ENCODE data around the gene EGFR.

DNA sequence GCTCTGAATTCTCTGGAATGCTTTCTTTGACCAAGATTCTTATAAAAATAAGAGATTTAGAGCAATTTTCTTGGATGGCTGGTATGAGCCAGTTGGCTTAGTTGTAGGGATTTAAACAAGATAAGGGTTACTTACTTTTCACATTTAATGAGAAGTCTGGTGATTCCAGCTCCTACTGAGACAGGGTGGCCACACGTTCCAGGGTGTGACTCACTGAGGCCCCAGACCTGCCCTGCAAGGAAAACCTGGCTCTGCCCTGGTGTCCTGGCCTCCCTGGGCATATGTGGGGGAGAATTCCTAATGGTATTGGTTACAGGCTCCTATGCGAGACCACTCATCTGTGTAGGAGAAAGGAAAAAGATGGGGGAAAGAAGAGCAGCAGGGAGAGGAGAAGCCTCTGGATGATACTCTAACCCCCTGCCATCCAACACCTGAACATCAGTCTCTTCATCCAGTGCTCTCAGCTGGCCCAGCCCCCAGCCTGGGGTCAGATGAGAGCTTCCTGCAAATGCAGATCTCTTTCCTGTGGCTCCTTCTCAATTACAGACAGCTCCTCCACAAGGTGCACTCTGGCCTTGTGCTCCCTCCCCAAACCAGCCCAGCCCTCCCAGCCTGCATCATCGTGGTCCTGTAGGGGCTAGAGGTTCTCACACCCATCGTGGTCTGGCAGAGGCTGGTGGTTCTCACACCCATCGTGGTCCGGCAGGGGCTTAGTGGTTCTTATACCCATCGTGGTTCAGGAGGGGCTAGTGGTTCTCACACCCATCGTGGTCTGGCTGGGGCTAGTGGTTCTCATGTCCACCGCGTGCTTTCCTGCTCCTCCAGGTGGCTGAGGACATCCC lies 139.9 kb downstream of the EGFR start:
- no peak for TF ChIP-seq POLR2AphosphoS5 (IDR thresholded peaks at IDR 0.05; ENCODE audit: low read depth, low read length)
- no peak for TF ChIP-seq TAF1 (IDR thresholded peaks at IDR 0.05; ENCODE audit: borderline replicate concordance, insufficient read depth, low read length)
- TF ChIP-seq, protein P1, sequence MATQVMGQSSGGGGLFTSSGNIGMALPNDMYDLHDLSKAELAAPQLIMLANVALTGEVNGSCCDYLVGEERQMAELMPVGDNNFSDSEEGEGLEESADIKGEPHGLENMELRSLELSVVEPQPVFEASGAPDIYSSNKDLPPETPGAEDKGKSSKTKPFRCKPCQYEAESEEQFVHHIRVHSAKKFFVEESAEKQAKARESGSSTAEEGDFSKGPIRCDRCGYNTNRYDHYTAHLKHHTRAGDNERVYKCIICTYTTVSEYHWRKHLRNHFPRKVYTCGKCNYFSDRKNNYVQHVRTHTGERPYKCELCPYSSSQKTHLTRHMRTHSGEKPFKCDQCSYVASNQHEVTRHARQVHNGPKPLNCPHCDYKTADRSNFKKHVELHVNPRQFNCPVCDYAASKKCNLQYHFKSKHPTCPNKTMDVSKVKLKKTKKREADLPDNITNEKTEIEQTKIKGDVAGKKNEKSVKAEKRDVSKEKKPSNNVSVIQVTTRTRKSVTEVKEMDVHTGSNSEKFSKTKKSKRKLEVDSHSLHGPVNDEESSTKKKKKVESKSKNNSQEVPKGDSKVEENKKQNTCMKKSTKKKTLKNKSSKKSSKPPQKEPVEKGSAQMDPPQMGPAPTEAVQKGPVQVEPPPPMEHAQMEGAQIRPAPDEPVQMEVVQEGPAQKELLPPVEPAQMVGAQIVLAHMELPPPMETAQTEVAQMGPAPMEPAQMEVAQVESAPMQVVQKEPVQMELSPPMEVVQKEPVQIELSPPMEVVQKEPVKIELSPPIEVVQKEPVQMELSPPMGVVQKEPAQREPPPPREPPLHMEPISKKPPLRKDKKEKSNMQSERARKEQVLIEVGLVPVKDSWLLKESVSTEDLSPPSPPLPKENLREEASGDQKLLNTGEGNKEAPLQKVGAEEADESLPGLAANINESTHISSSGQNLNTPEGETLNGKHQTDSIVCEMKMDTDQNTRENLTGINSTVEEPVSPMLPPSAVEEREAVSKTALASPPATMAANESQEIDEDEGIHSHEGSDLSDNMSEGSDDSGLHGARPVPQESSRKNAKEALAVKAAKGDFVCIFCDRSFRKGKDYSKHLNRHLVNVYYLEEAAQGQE (IDR thresholded peaks at IDR 0.05; ENCODE audit: insufficient read depth in 1 of 2, low read depth in 2 of 2, low read length in 2 of 2), result no peak
- no peak for TF ChIP-seq FOXP2 (optimal IDR thresholded peaks at IDR 0.05; ENCODE audit: borderline replicate concordance, extremely low read depth, extremely low read length, insufficient read depth)
- TF ChIP-seq SIN3A (IDR thresholded peaks at IDR 0.05; ENCODE audit: borderline replicate concordance, insufficient read depth, low read length), result no peak

All from PFSK-1 (cell line).